HepG2 (cell line): ENCODE data around the gene CRTAC1. TPM values are rescaled to one million over a fixed set of nuclear protein-coding genes. Genes with fewer than 3 reads are reported as not detected.

Source experiments
- ATAC-seq: fragments of 200-7000 bp; cut with Tn5 transposase; 3 replicates; pipeline ENCODE4 v1.9.1; 2020; ENCODE audit warnings: mild to moderate bottlenecking, moderate library complexity
- BruUV-seq: library from RNA; stranded (reverse); fragments of 400-500 nt; replicated peaks from 2 replicates; lab custom pipeline; 2021; lab: Mats Ljungman, UMichigan
- CTCF ChIA-PET: fragments of 300-600 bp; formaldehyde crosslinking; extraction: SDS; loops from one replicate; lab custom pipeline; 2021; ENCODE audit warnings: low total read pairs, inconsistent platforms, low intra/inter-chr PET ratio; lab: Yijun Ruan, JAX
- POLR2A ChIA-PET: fragments of 350-600 bp; sonication (Branson Sonifier 250); formaldehyde crosslinking; loops from one replicate; lab custom pipeline; 2020; ENCODE audit warnings: antibody characterized with exemption, inconsistent platforms; lab: Yijun Ruan, JAX
- DNase-seq: peaks from one replicate; pipeline ENCODE4 v3.0.0-alpha.2; 2015; ENCODE audit warnings: low spot score
- FAIRE-seq: peaks from 3 replicates; lab custom pipeline; 2011; peaks lifted over from hg19 to GRCh38; lab: Jason Lieb, UNC
- H2AFZ ChIP-seq: one replicate; pipeline ENCODE4 v1.6.1; 2011; ENCODE audit warnings: low read length, inconsistent platforms
- H3K27ac ChIP-seq: fragments of 300-600 bp; 3 replicates; pipeline ENCODE4 v1.8.0; 2011; ENCODE audit warnings: mixed run types, mild to moderate bottlenecking, mixed read lengths, low read length, inconsistent platforms; ENCODE audit not compliant: insufficient read depth; ENCODE audit errors: extremely low read length
- H3K27me3 ChIP-seq, 2 experiments: fragments of 200-600 bp in 1 of 2; 2 replicates in 1 of 2; 3 replicates in 1 of 2; pipeline versions ENCODE4 v1.6.0 to v1.8.0; 2011; ENCODE audit warnings: low read length in 2 of 2, mild to moderate bottlenecking in 2 of 2, moderate library complexity in 2 of 2, inconsistent platforms in 1 of 2; ENCODE audit not compliant: insufficient read depth in 2 of 2, control insufficient read depth in 1 of 2
- H3K36me3 ChIP-seq, 2 experiments: fragments of 200-600 bp in 1 of 2; replicated peaks in 1 of 2; 2 replicates in 1 of 2; 3 replicates in 1 of 2; pipeline versions ENCODE4 v1.5.1 to v1.8.0; 2011; ENCODE audit warnings: low read length in 2 of 2, inconsistent platforms in 1 of 2; ENCODE audit not compliant: insufficient read depth in 2 of 2, control insufficient read depth in 1 of 2
- H3K4me1 ChIP-seq: 2 replicates; pipeline ENCODE4 v1.5.1; 2012; ENCODE audit warnings: low read length, inconsistent platforms; ENCODE audit not compliant: insufficient read depth
- H3K4me2 ChIP-seq: 2 replicates; pipeline ENCODE4 v1.6.0; 2011; ENCODE audit warnings: low read depth, low read length, inconsistent platforms
- H3K4me3 ChIP-seq, 3 experiments: fragments of 200-600 bp in 1 of 3; sonication (generic), shearing (Covaris generic) in 1 of 3; replicated peaks in 1 of 3; 2 replicates each; pipeline ENCODE4 v1.5.1; 2011 to 2016; ENCODE audit warnings: low read length in 3 of 3, inconsistent platforms in 2 of 3, low read depth in 2 of 3, mild to moderate bottlenecking in 2 of 3, control low read depth in 1 of 3, mixed read lengths in 1 of 3; ENCODE audit not compliant: insufficient read depth in 1 of 3
- H3K79me2 ChIP-seq: one replicate; pipeline ENCODE4 v1.6.1; 2011; ENCODE audit warnings: low read length, inconsistent platforms; ENCODE audit not compliant: insufficient read depth
- H3K9ac ChIP-seq: 2 replicates; pipeline ENCODE4 v1.6.0; 2011; ENCODE audit warnings: mild to moderate bottlenecking, low read depth, low read length, inconsistent platforms; ENCODE audit not compliant: insufficient read depth
- H3K9me3 ChIP-seq: 2 replicates; pipeline ENCODE4 v1.5.1; 2012; ENCODE audit warnings: mild to moderate bottlenecking, low read length
- H4K20me1 ChIP-seq: 2 replicates; pipeline ENCODE4 v1.6.0; 2011; ENCODE audit warnings: inconsistent platforms, mild to moderate bottlenecking, low read length, moderate library complexity; ENCODE audit not compliant: insufficient read depth
- BORCS8-MEF2B ChIP-seq: sonication (generic); formaldehyde crosslinking; IDR thresholded peaks from 2 replicates; pipeline ENCODE4 v1.8.0; 2022; ENCODE audit warnings: mild to moderate bottlenecking, missing genetic modification reagents
- NAIF1 ChIP-seq: sonication (generic); formaldehyde crosslinking; IDR thresholded peaks from 2 replicates; pipeline ENCODE4 v1.5.0; 2020; ENCODE audit warnings: mild to moderate bottlenecking, missing genetic modification reagents, borderline replicate concordance
- REXO4 ChIP-seq: sonication (generic); formaldehyde crosslinking; IDR thresholded peaks from 2 replicates; pipeline ENCODE4 v1.8.0; 2022; ENCODE audit warnings: missing genetic modification reagents, mild to moderate bottlenecking, borderline replicate concordance
- SALL1 ChIP-seq: sonication (generic); formaldehyde crosslinking; IDR thresholded peaks from 2 replicates; pipeline ENCODE4 v1.8.0; 2022; ENCODE audit warnings: mild to moderate bottlenecking, missing genetic modification reagents
- SIX1 ChIP-seq: sonication (generic); formaldehyde crosslinking; IDR thresholded peaks from 2 replicates; pipeline ENCODE4 v1.4.0; 2020; ENCODE audit warnings: missing genetic modification reagents, borderline replicate concordance
- SRSF4 ChIP-seq: fragments of 200-400 bp; formaldehyde crosslinking; IDR thresholded peaks from one replicate; pipeline ENCODE4 v1.6.1; 2018; ENCODE audit warnings: mild to moderate bottlenecking, low read depth, low read length, moderate library complexity; ENCODE audit not compliant: poor library complexity, severe bottlenecking
- TARDBP ChIP-seq: sonication (generic); formaldehyde crosslinking; IDR thresholded peaks from 2 replicates; pipeline ENCODE4 v1.8.0; 2022; ENCODE audit warnings: mild to moderate bottlenecking, missing genetic modification reagents
- ZNF121 ChIP-seq: sonication (generic); formaldehyde crosslinking; IDR thresholded peaks from 2 replicates; pipeline ENCODE4 v1.5.0; 2020; ENCODE audit warnings: mild to moderate bottlenecking, missing genetic modification reagents
- ZNF17 ChIP-seq: sonication (generic); formaldehyde crosslinking; IDR thresholded peaks from 2 replicates; pipeline ENCODE4 v1.5.0; 2020; ENCODE audit warnings: mild to moderate bottlenecking, missing genetic modification reagents
- ZNF670 ChIP-seq: sonication (generic); formaldehyde crosslinking; IDR thresholded peaks from 2 replicates; pipeline ENCODE4 v1.8.0; 2022; ENCODE audit warnings: mild to moderate bottlenecking, missing genetic modification reagents, borderline replicate concordance
- WGBS: methylation state at CpG from one replicate; pipeline ENCODE4 v1.1.6; 2017; ENCODE audit warnings: low lambda C conversion rate; 5-methylcytosine and 5-hydroxymethylcytosine counted together
- in situ Hi-C: cut with HindIII; loops from 2 replicates; pipeline ENCODE4 v1.10.0; 2017; ENCODE audit warnings: low pct_unique_long_range_greater_than_20kb; ENCODE audit not compliant: extremely low pct_ligation_motif_present
- intact Hi-C: fragments of 100-400 bp; cut with micrococcal nuclease; formaldehyde crosslinking; loops from one replicate; pipeline ENCODE4 v1.10.0; 2022; ENCODE audit not compliant: unreplicated experiment
- polyA plus RNA-seq, 8 experiments: library from polyadenylated mRNA; depleted of rRNA in 3 of 8; stranded (reverse) in 7 of 8; unstranded in 1 of 8; fragments of >200 nt; fragmentation: Illumina TruSeq in 4 of 8; extraction: Trizol in 4 of 8; gene quantifications; 2 replicates each; pipeline versions ENCODE4 v1.2.1 to v1.2.3, GENCODE V29; 2011 to 2016; ENCODE audit warnings: low read depth in 4 of 8, missing spikeins in 1 of 8, mixed read lengths in 1 of 8; ENCODE audit not compliant: insufficient read depth in 1 of 8
- total RNA-seq, 5 experiments: library from RNA; depleted of rRNA; stranded (reverse); fragments of >200 nt; fragmentation: Illumina TruSeq; extraction: Trizol; gene quantifications; 2 replicates each; pipeline ENCODE4 v1.2.3, GENCODE V29; 2016; ENCODE audit warnings: low read depth in 1 of 5
- TF ChIP-seq, protein P1 (sequence below): sonication (generic); formaldehyde crosslinking; IDR thresholded peaks from 2 replicates; pipeline ENCODE4 v1.9.0; 2021; ENCODE audit warnings: missing genetic modification reagents, borderline replicate concordance
- TF ChIP-seq, protein P2 (sequence below): sonication (generic); formaldehyde crosslinking; IDR thresholded peaks from 2 replicates; pipeline ENCODE4 v1.4.0; 2020; ENCODE audit warnings: missing genetic modification reagents

The CRTAC1 gene
- total and polyA plus RNA-seq, 2 of the 13 experiments (the other 11 are each of a cell fraction or from before 2014, with no cell fraction given), result not detected

DNA sequence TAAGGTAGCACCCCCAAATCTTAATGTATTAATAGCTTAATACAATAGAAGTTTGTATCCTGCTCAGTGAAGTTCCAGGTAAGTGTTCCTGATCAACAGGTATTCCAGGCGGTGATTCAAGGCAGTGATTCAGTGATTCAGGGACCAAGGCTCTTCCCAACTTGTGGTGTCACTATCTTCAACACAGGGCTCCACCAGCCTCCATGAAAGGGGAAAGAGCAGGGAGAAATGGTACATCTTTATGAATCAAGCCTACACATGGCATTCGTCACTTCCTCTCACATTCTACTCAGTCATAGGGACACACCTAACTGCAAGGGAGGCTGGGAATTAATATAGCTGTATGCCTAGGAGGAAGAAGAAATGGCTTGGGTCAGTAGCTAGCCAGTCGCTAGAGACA lies 175.7 kb downstream of the CRTAC1 start:
- H2AFZ ChIP-seq, result no peak overlapping the region
- CTCF ChIA-PET, result no interaction called here
- TF ChIP-seq REXO4 (CRISPR knock-in tag) (no peak), SRSF4 (no peak)
- TF ChIP-seq, all 625 proteins: peak for 0
- DNase-seq (no peak), FAIRE-seq (no peak), ATAC-seq (no peak)
- Histone ChIP-seq H3K9ac (no peak overlapping the region), H3K79me2 (no peaks in the 10 kb centered on the region), H3K4me3 (no peak overlapping the region), H3K27me3 (peaks cover 0 to 22% of the 10 kb centered on the region in 2 experiments; a peak in 3 of 5 replicates), H3K36me3 (no peaks in the 10 kb centered on the region), H3K4me1 (no peaks in the 10 kb centered on the region), H4K20me1 (0 out of 2 replicates have a peak, but pooled peaks cover 3% of the 10 kb centered on the region), H3K4me2 (no peak overlapping the region), H3K27ac (no peak overlapping the region), H3K9me3 (no peaks in the 10 kb centered on the region)
- intact Hi-C loops, result no loop called here
- WGBS, result 25% methylated on average over 3 of the region's 3 CpGs
- in situ Hi-C loops, result no loop called here
- BruUV-seq, result no TSS peak
- POLR2A ChIA-PET, result no interaction called here

DNA sequence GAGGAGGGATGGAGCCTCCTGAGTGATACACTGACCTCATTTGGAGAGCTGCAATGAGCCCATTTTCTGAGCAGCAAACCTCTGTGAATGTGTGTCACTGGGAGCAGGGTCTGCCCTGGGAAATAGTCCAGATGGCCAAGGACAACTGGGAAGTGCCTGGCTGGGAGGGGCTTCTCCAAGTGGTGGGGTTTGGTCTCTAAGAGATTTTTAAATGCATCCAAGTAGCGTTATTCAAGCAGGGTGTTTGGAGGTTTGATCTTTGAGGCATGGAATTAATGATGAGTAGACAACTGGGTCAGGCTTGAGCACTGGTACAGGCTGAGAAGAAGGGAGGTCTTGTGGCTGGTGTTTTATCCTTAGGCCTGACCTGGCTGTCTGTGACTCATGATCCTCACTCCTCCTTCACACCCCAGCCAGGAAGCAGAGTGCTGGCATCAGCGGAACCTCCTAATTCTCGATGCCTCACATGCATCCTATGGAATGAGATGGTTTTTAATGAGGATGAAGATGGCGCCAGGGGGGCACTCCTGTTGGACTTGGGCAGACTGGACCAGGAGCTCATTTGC lies 177.5 kb downstream of the CRTAC1 start:
- no peak for DNase-seq
- 0% methylated on average over 2 of the region's 4 CpGs for WGBS
- in situ Hi-C loops, result no loop called here
- TF ChIP-seq SALL1 (CRISPR knock-in tag) (no peak), SIX1 (CRISPR knock-in tag) (no peak), ZNF121 (CRISPR knock-in tag) (no peak), BORCS8-MEF2B (no peak), TARDBP (CRISPR knock-in tag) (no peak), ZNF670 (CRISPR knock-in tag) (no peak), ZNF17 (CRISPR knock-in tag) (no peak), NAIF1 (CRISPR knock-in tag) (no peak)
- TF ChIP-seq, protein P1, sequence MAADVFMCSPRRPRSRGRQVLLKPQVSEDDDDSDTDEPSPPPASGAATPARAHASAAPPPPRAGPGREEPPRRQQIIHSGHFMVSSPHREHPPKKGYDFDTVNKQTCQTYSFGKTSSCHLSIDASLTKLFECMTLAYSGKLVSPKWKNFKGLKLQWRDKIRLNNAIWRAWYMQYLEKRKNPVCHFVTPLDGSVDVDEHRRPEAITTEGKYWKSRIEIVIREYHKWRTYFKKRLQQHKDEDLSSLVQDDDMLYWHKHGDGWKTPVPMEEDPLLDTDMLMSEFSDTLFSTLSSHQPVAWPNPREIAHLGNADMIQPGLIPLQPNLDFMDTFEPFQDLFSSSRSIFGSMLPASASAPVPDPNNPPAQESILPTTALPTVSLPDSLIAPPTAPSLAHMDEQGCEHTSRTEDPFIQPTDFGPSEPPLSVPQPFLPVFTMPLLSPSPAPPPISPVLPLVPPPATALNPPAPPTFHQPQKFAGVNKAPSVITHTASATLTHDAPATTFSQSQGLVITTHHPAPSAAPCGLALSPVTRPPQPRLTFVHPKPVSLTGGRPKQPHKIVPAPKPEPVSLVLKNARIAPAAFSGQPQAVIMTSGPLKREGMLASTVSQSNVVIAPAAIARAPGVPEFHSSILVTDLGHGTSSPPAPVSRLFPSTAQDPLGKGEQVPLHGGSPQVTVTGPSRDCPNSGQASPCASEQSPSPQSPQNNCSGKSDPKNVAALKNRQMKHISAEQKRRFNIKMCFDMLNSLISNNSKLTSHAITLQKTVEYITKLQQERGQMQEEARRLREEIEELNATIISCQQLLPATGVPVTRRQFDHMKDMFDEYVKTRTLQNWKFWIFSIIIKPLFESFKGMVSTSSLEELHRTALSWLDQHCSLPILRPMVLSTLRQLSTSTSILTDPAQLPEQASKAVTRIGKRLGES (CRISPR knock-in tag), result no peak
- TF ChIP-seq, protein P2, sequence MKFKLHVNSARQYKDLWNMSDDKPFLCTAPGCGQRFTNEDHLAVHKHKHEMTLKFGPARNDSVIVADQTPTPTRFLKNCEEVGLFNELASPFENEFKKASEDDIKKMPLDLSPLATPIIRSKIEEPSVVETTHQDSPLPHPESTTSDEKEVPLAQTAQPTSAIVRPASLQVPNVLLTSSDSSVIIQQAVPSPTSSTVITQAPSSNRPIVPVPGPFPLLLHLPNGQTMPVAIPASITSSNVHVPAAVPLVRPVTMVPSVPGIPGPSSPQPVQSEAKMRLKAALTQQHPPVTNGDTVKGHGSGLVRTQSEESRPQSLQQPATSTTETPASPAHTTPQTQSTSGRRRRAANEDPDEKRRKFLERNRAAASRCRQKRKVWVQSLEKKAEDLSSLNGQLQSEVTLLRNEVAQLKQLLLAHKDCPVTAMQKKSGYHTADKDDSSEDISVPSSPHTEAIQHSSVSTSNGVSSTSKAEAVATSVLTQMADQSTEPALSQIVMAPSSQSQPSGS (CRISPR knock-in tag), result no peak
- TF ChIP-seq, all 625 proteins: peak for 0
- BruUV-seq, result no TSS peak
- peaks cover 0 to 22% of the 10 kb centered on the region in 2 experiments; a peak in 3 of 5 replicates for H3K27me3 ChIP-seq
- 0 out of 2 replicates have a peak, but pooled peaks cover 3% of the 10 kb centered on the region for H4K20me1 ChIP-seq
- ChIA-PET POLR2A (no interaction called here), CTCF (no interaction called here)
- no peaks in the 10 kb centered on the region for H3K9me3 ChIP-seq
- no peak overlapping the region for H3K9ac ChIP-seq
- no peak overlapping the region for H2AFZ ChIP-seq
- no peak overlapping the region for H3K4me3 ChIP-seq
- no peak overlapping the region for H3K4me2 ChIP-seq
- ATAC-seq (no peak), FAIRE-seq (no peak)
- H3K4me1 ChIP-seq, result no peaks in the 10 kb centered on the region
- no peaks in the 10 kb centered on the region for H3K79me2 ChIP-seq
- H3K27ac ChIP-seq, result no peak overlapping the region
- no peaks in the 10 kb centered on the region for H3K36me3 ChIP-seq
- intact Hi-C loops, result no loop called here
